HG02642 (cell line): Measurements from ENCODE around the gene PPM1F.

Experiments
- ATAC-seq: cut with Tn5 transposase; IDR thresholded peaks from one replicate; pipeline ENCODE4 v1.9.1; 2021; ENCODE audit warnings: mild to moderate bottlenecking; ENCODE audit not compliant: unreplicated experiment, poor library complexity

Gene PPM1F

GRCh38 chr22:21962655-21962949, 10.0 kb upstream of the PPM1F start:
- no peak for ATAC-seq

GRCh38 chr22:21961886-21962654, 9.4 kb upstream of the PPM1F start:
- no peak for ATAC-seq

DNA sequence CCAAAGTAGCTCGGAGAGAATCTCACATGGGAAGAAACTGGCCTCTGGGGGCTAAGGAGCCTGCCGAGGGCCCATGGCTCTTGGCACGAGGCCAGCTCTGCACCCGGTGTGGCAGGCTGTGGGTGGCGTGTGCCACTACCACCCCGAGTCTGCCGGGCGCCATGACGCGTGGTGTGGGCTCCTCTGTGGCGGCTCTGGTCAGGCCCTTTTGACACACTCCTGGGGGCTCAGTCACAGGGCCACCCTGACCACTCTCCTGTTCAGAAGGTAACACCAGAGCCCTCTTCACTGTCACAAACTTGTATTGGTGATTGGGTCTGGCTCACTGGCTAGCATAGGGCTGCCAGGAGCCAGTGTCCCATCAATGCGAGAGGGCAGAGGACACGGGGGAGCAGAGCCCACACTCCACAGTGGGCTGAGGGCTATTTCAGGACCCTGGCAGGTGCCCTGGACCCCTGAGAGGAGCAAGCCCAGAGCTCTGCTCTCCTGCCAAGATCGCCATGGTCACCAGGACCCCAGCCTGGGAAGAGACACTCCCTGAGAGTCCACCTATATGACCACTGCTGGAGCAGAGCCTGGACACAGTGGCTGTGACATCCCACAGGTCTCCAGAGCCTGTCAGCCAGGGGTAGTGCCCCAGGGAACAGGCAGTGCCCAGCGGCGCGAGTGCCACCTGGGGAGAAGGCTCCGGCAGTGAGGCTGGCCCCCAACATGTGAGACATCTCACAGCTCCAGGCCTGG, 8.6 kb upstream of the PPM1F start:
- no peak for ATAC-seq

DNA sequence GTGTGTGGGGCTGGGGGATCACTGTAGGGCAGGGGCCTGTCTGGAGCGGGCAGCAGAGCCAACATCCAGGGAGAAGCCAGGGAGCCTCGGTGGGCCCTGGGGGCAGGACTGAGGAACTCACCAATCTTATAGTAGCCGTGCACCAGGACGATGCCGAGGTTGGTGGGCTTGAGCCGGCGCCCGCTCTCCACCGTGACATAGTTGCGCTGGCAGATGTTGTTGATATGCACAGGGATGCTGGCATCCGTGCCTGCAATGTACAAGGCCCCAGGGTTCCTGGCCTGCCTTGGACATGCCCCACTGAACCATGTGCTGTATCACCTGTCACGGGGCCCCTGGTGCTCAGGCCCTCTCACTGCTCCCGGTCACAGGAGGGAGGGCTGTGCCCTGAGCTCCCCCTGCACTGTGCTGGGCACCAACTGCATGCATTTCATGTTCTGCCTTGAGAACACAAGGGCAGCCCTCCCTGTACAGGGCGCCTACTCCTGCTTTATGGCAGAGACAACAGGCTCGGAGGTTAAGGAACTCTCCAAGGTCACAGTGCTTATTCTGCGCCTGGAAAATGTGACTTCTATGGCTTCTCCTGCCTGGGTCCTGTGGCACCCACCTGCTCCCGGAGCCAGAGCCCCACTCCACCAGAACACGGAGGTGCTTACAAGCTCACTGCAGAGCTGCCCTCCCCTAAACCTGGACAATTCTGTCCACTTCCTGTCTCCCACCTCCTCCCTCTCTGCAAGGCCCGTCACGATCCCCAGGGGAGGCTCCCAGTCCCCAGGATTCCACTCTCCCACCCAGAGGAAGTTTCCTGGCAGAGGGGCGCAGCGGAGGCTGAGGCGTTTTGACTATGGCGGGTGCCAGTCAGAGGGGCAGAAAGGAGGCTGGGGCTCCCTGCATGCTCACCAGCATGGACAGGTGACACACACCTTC, 7.8 kb upstream of the PPM1F start:
- no peak for ATAC-seq

DNA sequence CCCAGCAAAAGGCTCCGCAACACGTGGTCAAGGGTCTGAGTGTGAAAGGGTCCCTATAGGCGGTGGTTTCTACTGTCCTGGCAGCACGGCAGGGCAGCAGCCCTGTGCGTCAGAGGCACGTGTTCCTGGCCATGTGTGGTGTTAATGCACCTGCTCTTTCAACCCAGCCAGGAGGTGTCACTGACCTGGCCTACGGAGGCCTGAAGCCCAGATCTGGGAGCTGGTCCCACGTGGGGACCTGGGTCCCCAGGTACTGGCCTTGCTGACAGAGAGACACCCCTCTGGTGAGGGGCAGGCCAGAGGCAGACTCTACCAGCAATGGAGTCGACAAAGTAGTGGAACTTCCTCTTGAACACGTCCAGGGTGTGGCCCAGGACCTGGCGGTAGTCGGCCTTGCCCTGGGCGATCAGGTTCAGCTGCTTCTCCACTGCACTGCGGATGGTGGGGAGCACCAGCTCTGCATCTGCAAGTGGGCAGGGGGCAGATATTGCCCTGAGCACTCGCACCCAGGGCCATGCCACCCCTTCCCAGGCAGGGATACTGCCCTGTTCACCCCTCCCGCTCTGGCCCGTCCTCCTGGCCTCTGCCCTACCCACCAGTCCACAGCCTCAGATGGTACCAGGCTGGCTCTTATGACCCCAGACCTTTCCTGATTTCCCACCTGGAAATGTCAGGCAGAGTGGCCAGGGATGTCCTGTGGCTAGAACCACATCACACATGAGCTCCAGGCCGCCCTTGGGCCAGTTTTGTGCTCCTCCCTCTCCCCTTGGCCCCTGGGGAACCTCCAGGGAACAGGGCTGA, 6.8 kb upstream of the PPM1F start:
- ATAC-seq = no peak

- ATAC-seq = no peak
These were observed 6.0 kb upstream of the PPM1F start for GRCh38 chr22:21958360-21959273.

DNA sequence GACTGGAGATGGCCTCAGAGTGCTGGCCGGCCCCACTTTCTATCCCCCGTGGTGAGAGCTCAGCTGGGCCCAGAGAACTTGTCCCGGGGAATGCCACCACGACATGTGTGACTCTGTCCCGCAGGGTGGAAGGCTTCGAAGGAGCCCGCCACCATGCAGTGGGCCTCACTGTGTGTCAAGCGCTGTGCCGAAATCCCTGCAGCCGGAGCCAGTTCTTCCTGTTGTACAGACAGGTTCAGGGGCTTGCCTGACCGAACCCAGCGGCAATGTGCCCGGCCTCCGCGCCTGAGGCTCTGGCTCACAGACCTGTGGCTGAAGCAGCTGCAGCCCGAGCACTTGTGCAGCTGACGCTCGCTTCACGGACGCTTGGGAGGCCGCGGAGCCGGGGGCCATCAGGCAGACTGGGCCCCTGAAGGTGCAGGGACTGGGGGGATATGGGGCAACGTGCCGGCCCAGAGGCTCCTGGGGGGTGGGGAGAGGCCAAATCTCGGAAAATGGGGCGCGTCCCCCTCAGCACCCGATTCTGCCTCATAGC, 650 bp downstream of the PPM1F start:
- ATAC-seq = no peak

DNA sequence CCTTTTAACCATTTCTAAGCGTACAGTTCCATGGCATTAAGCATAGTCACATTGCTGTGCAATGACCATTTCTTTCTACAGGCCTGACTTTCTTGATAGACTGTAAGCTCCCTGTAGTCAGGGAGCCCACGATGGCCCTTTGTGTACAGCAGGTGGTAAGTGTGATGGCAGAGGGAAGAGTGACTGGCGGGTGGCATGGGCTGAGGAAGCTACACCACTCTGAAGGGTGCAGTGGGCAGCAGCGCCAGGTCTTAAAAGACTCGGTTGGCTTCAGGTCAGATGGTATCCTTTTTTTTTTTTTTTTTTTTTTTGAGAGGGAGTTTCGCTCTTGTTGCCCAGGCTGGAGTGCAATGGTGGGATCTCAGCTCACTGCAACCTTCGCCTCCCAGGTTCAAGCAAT, 1.6 kb downstream of the PPM1F start:
- ATAC-seq = no peak

- no peak for ATAC-seq
These were observed 2.7 kb downstream of the PPM1F start for GRCh38 chr22:21949948-21950347.

GRCh38 chr22:21949569-21949918, 3.1 kb downstream of the PPM1F start:
- ATAC-seq = no peak

GRCh38 chr22:21948824-21949568, 3.7 kb downstream of the PPM1F start:
- no peak for ATAC-seq

- ATAC-seq = no peak
These were observed 4.3 kb downstream of the PPM1F start for GRCh38 chr22:21948390-21948789.

DNA sequence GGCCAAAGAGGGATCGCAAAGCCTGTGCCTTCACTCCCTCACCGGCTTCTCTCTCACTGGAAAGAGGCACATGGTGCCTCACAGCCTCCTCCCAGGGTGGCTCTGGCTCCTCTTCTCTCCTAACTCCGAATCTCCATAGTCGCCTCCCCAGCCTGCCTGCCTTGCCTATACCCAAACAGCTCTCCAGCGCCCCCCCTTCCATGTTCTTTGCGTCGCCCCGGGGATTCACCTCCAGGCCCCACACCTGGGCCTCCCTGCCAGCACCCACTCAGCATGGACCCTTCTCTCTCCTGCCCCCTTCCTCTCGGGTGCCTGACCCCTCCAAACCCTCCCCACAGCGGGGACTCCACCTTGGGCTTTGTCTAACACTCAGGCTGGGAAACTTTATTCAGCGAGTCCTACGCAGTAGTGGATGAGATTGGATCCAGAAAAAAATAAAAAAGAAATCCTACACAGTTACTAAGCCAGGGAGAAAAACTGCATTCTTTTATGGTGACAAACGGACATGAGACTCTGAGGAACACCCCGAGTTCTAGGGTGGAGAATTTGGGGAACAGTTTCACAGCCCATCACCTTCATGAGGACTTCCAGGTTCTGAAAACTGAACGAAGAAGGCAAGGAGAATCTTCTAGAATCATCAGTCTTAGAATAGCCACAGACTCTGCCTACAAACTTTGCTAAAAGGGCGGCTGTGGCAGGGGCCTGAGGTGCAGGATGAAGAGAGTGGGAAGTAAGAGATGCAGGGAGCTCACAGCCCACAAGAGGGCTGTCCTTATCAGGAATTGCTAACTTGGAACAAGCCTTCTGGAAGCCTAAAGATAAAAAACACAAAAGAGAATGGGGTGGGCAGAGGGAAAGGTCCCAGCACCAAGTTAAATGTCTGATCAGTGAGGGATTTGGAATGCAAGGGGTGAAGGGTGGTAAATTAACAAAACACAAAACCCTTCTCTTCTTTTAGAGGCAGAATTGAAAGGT, 5.3 kb downstream of the PPM1F start:
- ATAC-seq = no peak

- ATAC-seq = no peak
These were observed 6.3 kb downstream of the PPM1F start for GRCh38 chr22:21946262-21946925.

DNA sequence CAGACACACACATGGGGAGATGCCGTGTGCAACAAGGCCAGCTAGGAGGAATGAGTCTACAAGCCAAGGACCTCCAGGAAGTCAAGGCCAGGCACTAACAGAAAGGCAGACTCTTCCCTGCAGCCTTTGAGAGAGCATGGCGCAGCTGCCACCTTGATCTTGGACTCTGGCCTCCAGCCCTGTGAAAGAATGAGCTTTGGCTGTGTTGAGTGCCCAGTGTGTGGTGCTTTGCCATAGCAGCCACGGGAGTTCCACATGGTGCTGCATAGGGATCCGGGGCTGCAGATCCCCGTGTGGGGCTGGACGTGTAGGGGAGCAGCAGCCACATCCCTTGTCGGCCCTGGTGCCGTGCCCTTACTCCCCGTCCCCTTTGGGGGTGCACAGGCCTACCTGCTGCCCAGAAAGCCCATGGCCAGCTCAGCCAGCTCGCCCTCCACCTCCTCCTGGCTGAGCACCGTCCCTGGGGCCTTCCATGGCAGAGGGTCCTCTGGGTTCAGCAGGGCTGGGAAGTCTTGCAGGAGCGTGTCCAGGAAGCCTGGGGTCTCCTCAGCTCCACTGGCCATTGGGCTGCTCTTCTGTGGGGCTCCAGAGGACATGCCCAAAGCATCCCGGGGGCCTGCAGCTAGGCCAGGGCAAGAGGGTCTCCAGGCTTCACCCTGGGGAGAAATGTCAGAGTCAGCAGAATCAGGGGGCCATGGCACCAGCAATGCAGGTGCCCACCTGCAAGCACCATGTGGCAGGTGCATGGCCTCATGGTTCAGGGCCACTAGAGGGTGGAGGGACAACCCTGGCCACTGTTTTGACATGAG, 7.0 kb downstream of the PPM1F start:
- no peak for ATAC-seq

DNA sequence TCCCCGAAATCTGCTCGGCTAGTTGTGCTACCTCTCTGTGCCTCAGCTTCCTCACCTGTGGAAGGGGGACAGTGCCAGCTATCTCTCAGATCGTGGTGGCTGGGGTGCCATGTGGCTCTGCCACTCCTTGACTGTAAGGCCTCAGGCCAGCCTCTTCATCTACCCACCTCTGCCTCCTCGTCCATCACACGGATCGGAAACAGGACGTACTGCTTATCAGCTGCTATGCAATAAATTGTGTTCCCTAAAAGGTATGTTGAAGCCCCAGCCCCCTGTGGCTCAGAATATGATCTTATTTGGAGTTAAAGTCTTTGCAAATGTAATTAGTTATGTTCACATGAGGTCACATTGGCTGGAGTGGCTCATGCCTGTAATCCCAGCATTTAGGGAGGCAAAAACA, 7.8 kb downstream of the PPM1F start:
- ATAC-seq = no peak
